SK-N-MC (cell line): ENCODE results near the gene ARID5B.

Source experiments
- EZH2 ChIP-seq: fragments of 200-600 bp; sonication (generic); IDR thresholded peaks from one replicate; pipeline ENCODE4 v1.6.1; 2017; ENCODE audit warnings: antibody characterized with exemption
- FOXP2 ChIP-seq: optimal IDR thresholded peaks from 2 replicates; pipeline ENCODE3; 2011; ENCODE audit warnings: mild to moderate bottlenecking, moderate library complexity; ENCODE audit not compliant: insufficient read depth; ENCODE audit errors: extremely low read length, control extremely low read depth
- POLR2AphosphoS5 ChIP-seq: IDR thresholded peaks from 2 replicates; pipeline ENCODE4 v1.6.1; 2012; ENCODE audit warnings: mild to moderate bottlenecking, low read depth, low read length, borderline replicate concordance

DNA sequence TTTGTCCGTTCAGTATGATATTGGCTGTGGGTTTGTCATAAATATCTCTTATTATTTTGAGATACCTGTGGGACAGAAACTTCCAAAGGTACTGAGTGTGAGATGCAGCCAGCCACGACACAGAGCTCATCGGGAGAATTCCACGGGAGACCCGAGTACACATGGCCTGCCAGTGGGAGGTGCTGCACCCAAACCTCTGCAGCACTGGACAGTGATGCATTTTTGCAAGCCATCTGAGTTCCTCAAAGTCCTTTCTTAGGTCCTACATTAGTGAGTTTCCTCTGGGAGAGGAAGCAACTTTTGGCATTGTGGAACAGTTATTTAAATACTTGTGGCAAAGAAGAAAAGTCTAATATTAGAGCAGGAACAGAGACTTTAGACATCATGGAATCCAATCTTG, 77.5 kb downstream of the ARID5B start:
- TF ChIP-seq POLR2AphosphoS5 = no peak
- TF ChIP-seq EZH2 = no peak
- no peak for TF ChIP-seq FOXP2
